ENCODE results near the gene SUPT4H1.

DNA sequence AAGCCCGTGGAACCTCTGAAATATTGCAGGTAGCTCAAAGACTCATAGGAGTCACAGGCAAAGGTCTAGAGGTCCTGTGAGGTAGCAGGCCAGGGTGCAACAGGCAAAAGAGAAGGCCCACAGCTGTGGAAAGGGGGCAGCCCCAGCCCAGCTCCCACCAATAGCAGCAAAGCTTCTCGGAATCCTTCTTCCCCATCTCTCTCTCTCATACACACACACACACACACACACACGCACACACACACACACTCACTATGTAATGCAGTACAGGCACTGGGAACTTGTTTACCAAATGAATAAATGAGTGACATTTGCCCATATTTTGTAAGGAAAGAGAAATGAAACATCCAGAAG lies 16.8 kb upstream of the SUPT4H1 start:
- TF ChIP-seq YY1 (IDR thresholded peaks at IDR 0.05; ENCODE audit: insufficient read depth, insufficient read length) (no peak), ZNF274 (IDR thresholded peaks at IDR 0.05; ENCODE audit: low read depth, low read length) (no peak), SUZ12 (IDR thresholded peaks at IDR 0.05; ENCODE audit: extremely low read depth, insufficient read depth, insufficient read length) (no peak)
